Neural progenitor cell (in vitro differentiated cells): ENCODE measurements around the gene PRKCH.

Experiments used
- EZH2 ChIP-seq: fragments of 200-600 bp; sonication (generic); IDR thresholded peaks from 2 replicates; pipeline ENCODE4 v1.6.1; 2017; ENCODE audit warnings: antibody characterized with exemption, mild to moderate bottlenecking, moderate library complexity
- TF ChIP-seq, protein P1 (sequence below): fragments of 200-600 bp; sonication (generic); IDR thresholded peaks from 2 replicates; pipeline ENCODE4 v1.5.1; 2017; ENCODE audit warnings: antibody characterized with exemption, mild to moderate bottlenecking

DNA sequence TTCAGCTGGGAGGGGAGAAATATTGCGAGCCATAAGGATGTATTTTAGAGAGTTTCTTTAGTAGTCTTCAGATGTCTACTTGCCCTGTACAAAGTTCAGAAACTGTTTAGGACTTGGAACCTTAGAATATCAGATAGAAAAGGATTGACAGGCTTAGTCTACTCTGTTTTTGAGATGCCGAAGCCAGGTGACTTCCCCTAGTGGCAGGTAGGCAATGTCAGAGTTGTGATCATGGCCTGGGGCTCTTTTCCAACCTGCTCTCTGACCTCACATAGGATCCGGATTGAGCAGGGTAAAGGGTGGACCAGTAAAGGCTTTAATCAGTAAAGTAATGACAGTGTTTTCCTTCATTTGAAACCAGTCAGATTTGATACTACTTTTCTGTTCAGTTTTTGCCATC lies 59.6 kb downstream of the PRKCH start:
- no peak for TF ChIP-seq EZH2
- TF ChIP-seq, protein P1, sequence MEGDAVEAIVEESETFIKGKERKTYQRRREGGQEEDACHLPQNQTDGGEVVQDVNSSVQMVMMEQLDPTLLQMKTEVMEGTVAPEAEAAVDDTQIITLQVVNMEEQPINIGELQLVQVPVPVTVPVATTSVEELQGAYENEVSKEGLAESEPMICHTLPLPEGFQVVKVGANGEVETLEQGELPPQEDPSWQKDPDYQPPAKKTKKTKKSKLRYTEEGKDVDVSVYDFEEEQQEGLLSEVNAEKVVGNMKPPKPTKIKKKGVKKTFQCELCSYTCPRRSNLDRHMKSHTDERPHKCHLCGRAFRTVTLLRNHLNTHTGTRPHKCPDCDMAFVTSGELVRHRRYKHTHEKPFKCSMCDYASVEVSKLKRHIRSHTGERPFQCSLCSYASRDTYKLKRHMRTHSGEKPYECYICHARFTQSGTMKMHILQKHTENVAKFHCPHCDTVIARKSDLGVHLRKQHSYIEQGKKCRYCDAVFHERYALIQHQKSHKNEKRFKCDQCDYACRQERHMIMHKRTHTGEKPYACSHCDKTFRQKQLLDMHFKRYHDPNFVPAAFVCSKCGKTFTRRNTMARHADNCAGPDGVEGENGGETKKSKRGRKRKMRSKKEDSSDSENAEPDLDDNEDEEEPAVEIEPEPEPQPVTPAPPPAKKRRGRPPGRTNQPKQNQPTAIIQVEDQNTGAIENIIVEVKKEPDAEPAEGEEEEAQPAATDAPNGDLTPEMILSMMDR: no peak
